Heart left ventricle (tissue), 13 donors: ENCODE measurements around the gene N4BP2.

Source experiments
- POLR2A ChIP-seq, 2 donors: fragments of 450-650 bp; IDR thresholded peaks; one replicate each; pipeline ENCODE4 v1.6.1; 2017; ENCODE audit warnings: antibody characterized with exemption in 2 of 2, mild to moderate bottlenecking in 2 of 2, moderate library complexity in 2 of 2
- TF ChIP-seq, protein P1 (sequence below), 12 donors: fragments of 200-600 bp; sonication (generic) in 4 of 12; IDR thresholded peaks; one replicate each; pipeline versions ENCODE4 v1.5.0 to v1.8.0; 2018 to 2022; ENCODE audit warnings: antibody characterized with exemption in 12 of 12, mild to moderate bottlenecking in 5 of 12
- donor health status: ischemic (EF 13 %, LVEDD 7.1; RV severe dilation, severe dysfunction).
- donor health status: DM: no; HTN: yes; CAD: no.
- donor health status: DM: no; HTN: no; CAD: no.
- donor health status: ischemic (EF 25% LVEDD 6.9; RV normal size, moderate dysfunction).
- donor health status: ischemic (EF 25% LVEDD 5.7; RV mildly dilated, moderate dysfunction).
- donor health status: ischemic (EF 35%, LVEDD 5.7; RV mildly dilated, moderate dysfunction).
- donor health status: nonischemic (EF 11% LVEDD 7.7; RV severe dilation, severe dysfunction).
- donor health status: DM: yes; HTN: yes; CAD: no.
- donor health status: PGD.
- donor health status: ischemic (EF 29% LVEDD 5.4; RV normal size, mild dysfunction).
- donor health status: nonischemic (EF 23%, LVEDD 6.1; RV moderate dilation, normal function).

DNA sequence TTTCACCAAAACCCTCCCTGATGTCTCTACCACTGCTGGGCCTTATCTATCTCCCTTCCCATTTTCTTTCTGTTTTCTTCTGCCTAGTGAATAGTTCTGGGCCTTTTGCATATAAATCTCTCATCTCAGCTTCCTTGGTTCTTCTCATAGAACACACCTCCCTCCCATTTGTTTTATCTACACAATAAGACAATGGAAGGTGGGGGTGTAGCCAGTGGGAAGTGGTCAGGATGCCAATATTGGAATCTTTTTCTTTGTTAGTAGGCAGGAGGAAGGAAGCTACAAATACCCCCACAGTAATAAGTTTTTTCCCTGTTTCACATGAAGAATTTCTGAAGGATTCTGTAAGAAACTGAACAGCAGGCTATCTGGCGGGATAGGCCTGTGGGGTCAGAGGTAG, 109.3 kb downstream of the N4BP2 start:
- TF ChIP-seq, protein P1, sequence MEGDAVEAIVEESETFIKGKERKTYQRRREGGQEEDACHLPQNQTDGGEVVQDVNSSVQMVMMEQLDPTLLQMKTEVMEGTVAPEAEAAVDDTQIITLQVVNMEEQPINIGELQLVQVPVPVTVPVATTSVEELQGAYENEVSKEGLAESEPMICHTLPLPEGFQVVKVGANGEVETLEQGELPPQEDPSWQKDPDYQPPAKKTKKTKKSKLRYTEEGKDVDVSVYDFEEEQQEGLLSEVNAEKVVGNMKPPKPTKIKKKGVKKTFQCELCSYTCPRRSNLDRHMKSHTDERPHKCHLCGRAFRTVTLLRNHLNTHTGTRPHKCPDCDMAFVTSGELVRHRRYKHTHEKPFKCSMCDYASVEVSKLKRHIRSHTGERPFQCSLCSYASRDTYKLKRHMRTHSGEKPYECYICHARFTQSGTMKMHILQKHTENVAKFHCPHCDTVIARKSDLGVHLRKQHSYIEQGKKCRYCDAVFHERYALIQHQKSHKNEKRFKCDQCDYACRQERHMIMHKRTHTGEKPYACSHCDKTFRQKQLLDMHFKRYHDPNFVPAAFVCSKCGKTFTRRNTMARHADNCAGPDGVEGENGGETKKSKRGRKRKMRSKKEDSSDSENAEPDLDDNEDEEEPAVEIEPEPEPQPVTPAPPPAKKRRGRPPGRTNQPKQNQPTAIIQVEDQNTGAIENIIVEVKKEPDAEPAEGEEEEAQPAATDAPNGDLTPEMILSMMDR (IDR thresholded peaks at IDR 0.05), result no peak
- TF ChIP-seq POLR2A (IDR thresholded peaks at IDR 0.05), result no peak
